ELF-1 (cell line): Measurements from ENCODE around the gene ANTXR1.
"Not testable (repeated sequence)": the region's sequence is repeated elsewhere in the genome, so short reads cannot be mapped to it uniquely, and the experiment has no call there.

Experiments
- DNase-seq: peaks from one replicate; pipeline ENCODE4 v3.0.0-alpha.2; 2016; ENCODE audit warnings: low read depth, low spot score

Gene ANTXR1

DNA sequence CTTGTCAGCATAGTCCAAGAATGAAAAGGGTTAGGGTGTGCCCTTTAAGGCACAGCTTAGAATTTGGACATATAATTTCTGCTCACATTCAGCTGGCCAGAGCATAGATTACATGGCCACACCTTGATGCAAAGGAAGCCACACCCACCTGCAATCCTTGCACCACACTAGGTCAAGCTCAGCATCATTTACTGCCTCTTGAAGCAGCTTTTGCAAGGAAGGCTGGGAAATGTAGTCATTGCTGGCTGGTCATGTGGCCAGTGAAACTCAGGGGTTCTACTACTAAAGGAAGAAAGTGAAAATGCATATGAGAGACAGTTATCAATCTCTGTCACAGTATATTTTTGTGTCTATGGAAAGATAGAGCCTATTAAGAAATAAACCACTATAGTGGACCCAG lies 214.7 kb downstream of the ANTXR1 start:
- DNase-seq: no peak

DNA sequence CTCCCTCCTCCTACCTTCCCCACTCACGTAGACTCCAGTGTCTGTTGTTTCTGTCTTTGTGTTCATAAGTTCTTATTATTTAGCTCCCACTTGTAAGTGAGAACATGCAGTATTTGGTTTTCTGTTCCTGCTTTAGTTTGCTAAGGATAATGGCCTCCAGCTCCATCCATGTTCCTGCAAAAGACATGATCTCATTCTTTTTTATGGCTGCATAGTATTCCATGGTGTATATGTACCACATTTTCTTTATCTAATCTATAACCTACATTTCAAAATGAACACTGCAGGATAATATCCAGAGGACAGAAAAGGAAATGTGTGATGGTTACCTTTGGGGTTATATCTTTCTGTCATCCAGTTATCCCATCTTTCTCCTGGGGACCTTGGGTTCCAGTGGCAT lies 218.0 kb downstream of the ANTXR1 start:
- not testable (repeated sequence) for DNase-seq

DNA sequence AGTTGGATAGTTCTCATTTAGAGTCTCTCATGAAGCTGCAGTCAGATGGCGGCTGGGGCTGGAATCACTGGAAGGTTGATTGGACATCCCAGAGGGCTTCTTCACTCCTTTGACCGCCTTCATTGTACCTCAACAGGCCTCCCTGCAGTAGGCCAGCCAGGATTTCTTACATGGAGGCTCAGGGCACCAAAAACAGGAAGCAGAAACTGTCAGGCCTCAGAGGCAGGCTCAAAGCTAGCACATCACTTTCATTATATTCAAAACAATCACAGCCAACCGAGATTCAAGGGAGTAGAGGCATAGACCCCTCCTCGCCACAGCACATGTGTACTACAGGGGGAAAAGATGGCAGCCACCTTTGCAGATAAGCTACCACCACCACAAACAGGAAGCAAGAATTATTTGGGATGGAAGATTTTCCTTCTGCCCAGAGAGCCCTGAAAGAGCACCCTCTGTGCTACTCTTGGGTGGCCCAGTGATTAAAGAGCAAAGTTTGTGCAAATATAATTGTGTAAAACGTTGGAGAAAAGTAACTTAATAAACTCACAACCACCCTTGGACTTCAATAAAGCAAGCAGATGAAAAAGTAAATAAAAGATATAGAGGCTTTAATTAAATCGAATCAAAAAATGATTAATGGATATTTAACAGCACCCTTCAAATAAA lies 218.8 kb downstream of the ANTXR1 start:
- DNase-seq: no peak

DNA sequence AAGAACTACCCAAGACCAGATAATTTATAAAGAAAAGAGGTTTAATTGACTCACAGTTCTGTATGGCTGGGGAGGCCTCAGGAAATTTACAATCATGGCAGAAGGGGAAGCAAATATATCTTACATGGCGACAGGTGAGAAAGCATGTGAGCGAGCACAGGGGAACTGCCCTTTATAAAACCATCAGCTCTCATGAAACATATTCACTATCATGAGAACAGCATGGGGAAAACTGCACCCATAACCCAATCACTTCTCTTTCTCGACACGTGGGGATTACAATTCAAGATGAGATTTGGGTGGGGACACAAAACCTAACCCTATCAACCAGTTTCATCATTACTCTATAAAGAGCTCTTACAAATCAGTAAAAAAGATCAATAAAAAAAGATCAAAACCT lies 222.9 kb downstream of the ANTXR1 start:
- not testable (repeated sequence) for DNase-seq

DNA sequence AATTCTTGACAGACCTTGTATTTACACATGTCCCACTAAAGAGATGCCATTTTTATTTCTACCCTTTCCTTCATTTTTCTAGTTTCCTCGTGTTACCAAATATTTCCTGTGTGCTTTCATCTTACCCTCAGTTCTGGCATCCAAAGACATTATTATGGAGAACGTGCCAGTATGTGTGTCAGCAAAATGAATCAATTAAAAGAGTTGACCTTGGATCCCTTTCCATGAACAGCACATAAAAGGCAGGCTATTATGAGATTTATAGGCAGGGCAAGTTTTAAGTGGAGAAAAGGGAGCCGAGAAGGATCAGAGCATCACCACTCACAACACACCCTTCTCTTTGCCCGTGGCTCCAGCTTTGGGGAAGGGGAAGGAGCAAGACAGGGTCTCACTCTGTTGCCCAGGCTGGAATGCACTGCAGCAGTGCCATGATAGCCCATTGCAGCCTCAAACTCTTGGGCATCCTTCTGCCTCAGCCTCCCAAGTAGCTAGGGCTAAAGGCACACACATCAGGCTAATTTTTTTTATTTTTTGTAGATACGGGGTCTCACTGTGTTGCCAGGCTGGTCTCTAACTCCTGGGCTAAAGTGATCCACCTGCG lies 224.2 kb downstream of the ANTXR1 start:
- no peak for DNase-seq

DNA sequence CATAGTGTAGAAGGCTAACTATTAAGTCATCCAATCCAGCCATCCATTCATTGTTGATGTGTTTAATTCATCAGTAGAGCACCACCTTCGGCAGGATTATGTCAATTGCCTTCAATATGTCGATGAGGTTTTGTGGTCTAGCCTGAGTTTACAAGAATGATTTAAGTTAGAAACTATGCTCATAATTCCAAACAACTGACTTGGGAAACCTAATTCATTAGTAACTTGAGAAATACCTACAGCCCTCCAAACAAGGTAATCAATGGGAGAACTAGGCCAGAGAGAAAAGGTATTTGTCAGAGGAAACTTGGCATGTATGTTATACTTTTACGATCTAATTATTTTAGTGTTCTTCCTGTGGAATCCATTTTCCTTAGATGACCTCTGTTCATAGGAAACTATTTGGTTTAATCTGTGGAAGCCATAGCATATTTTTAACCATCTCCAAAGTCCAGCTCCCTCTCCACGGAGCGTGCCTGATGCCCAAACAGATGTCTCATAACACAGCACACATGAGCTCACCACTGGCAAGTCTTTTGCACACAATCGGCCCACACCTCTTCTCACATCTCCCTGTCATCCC lies 225.6 kb downstream of the ANTXR1 start:
- no peak for DNase-seq

DNA sequence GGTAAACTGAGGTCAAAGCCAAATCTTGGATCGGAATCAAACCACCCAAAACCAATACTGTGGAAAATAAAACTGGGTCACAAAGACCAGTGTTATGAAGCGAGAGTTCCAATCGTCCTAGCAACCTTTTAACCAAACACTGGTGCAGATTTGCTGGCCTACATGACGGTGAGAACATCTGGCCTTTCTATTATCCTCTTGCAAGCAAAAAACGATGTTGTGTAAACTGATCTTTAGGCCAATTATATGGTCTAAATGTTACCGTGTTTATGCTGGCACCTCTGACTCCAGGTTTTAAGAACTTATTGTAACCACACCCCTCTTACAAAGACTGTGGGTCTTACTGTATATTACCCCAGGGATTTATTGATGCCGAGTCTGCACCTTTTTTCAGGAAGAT lies 228.1 kb downstream of the ANTXR1 start:
- DNase-seq: no peak

DNA sequence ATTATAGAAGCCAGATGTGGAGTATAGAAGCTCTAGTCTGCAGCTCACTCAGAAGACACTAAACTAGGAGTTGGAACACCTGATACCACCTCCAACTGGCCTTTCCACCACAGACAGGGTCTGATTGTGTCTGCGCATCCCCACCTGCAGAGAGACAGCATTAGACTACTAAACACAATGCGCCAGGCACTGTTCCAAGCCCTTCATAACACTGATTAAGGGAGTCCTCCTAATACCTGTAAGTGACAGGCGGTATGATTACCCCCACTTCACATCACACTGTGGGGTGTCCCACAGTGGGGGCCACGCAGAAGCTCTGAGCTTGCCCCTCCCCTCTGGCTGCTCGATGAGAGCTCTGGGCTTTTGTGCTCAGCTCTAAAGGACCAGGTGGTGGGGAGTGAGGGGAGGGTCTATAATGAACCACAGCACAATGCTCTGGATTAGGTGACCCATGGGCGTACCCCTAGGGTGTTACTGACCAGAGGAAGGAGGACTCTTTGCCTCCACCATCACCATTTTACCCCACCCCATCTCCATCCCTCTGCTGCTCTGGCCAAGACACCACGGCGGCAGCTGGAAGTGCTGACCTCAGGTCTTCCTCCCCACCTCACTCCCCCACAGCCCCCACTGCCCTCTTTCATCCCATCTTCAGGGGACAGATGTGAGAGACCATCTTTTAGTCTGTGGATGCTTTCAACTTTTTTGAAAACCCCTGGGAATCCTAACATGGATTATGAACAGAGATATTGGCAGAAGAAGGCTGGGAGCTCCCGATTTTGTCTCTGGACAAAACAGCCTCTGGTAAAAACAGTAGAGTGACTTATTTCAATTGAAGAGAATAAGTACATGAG lies 228.9 kb downstream of the ANTXR1 start:
- no peak for DNase-seq

DNA sequence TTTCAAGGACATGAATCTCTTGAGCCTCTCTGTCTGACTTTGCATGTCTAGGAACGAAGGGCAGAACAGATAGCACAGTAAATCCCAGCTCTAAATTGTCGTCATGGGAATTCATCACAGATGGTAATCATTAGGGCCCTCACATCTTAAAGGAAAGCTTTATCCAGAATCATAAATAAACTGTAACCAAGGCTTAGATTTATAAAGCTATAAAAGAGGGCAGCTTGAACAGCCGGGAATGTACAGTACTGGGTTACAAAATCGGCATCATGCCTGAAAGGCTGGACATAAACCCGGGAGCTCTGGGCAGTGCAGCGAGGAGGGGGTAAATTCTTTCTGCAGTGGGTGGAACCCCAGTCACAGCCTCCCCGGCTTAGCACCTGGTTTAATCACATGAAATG lies 229.7 kb downstream of the ANTXR1 start:
- DNase-seq: no peak

DNA sequence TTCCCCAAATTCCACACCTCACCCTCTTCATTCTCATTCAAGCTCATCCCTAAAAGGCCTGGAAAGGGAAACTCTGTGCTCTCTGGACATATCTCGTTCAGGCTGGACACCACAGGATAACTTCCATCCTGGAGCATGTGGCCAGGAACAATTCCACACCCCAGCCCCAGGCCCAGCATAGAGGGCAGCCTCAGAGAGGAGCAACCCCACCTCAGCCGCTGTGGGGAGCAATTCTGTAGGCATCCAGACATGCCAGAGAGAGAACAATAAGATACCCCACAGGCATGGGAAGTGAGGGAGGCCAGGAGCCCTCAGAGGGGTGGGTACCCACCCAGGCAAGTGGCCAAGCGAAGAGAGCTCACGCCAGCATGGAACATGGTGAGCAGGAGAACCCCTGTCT lies 230.7 kb downstream of the ANTXR1 start:
- DNase-seq: no peak

DNA sequence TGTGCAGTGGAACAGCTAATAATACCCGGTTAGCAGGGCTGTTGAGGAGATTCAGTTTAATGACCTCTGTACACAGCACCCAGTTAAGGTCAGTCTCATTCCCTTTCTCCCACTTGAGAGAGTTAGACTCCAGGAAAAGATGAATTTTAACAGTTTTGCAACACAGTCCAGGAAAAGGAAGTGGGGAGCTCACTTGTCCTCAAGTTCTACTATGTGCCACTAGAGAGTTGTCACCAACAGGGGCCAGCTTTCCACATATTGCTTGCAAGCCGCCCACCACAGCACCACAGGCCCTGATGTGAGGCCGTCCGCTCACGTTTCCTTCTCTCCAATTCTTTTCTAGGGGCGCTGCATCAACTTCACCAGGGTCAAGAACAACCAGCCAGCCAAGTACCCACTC lies 231.9 kb downstream of the ANTXR1 start:
- no peak for DNase-seq

DNA sequence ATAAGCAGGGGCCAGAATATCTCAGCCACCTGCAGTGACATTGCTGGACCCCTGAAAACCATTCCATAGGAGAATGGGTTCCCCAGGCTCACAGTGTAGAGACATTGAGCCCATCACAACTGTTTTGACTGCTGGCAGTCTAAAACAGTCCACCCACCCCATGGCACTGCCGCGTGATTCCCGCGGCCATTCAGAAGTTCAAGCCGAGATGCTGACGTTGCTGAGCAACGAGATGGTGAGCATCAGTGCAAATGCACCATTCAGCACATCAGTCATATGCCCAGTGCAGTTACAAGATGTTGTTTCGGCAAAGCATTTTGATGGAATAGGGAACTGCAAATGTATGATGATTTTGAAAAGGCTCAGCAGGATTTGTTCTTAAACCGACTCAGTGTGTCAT lies 234.6 kb downstream of the ANTXR1 start:
- no peak for DNase-seq

DNA sequence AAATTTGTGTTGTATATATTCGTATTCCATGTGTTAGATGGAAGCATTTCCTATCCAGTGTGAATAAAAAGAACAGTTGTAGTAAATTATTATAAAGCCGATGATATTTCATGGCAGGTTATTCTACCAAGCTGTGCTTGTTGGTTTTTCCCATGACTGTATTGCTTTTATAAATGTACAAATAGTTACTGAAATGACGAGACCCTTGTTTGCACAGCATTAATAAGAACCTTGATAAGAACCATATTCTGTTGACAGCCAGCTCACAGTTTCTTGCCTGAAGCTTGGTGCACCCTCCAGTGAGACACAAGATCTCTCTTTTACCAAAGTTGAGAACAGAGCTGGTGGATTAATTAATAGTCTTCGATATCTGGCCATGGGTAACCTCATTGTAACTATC lies 235.3 kb downstream of the ANTXR1 start:
- DNase-seq: no peak

DNA sequence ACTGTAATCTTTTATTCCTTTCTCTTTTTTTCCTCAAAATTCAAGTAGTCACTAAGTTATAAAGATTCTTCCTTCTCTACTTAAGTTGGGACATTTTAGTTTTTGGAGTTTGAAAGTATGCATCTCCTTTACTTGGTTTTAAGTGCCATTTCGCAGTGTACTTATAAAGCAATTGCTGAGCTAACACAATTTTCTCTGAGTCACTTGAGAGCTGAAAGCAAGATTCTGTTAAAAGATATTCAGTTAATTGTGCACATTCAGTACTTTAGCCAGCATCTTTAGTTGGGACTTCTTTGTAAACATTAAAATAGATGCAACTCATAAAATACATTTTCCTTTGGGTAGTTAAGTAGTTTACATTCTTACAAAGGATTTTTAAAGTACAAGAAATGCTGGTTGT lies 238.0 kb downstream of the ANTXR1 start:
- no peak for DNase-seq

DNA sequence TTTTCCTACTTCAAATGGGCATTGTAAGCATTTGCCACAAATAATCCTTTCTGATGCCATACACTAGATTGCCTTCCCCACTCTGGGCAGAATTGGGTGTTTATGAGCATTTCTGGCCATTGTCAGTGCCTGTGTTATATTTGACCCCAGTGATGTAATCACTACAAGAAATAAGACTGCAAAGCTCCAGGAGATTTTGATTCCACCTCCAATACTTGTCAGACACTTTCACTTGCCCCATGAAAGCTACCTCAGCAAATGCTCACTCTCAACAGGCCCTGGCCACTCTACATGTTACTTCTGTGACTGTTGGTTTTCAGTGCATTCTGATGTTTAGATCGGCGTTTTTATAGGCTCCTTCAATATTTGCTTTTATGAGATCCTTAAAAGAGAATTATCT lies 239.0 kb downstream of the ANTXR1 start:
- no peak for DNase-seq

DNA sequence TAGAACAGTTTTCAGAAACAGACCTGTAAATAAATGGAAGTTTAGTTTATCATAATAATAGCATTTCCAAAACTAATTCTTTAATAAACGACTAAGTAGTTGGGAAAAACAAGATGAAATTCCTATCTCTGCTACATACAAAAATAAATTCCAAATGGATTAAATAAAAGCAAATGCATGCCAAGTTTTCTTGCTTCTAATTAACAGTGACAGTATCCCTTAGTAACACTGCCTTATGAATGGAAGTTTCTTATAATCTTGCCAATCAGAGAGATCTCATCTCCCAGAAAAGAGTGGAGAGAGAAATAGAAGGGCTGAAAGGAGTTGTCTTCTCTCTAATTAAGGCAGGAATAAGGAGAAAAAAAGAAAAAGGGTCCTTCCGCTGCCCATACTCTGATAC lies 240.1 kb downstream of the ANTXR1 start:
- DNase-seq: no peak

DNA sequence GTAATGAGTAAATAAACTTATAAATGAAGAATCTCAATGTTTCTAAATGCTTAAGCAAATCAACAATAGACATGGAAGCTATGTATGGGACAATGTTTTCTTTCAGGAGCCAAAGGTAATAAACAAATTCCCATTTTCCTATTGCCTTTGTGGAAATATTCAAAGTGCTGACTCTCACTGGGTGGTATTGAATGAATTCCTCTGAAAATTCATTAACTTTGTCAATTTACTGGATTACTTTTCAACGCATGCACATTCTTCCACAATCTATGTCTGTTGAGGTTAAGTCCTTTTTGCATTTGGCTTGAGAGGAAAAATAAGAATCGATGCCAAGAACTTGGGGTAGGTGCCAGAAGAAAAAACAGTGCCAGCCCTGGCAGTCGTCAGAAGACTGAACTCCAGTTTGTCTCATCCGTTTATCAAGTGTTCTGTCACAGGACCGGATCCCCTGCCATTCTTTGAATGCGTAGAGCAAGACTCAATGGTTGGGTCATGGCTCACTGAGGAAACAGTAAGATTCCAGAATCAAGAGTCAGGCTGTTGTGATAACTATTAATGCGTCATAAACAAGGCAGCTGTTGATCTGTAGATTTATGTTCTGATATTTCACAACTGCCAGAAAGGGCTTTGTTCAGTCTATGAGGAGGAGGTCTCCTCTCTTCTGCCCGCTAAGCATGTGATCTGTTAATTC lies 240.8 kb downstream of the ANTXR1 start:
- DNase-seq: no peak

DNA sequence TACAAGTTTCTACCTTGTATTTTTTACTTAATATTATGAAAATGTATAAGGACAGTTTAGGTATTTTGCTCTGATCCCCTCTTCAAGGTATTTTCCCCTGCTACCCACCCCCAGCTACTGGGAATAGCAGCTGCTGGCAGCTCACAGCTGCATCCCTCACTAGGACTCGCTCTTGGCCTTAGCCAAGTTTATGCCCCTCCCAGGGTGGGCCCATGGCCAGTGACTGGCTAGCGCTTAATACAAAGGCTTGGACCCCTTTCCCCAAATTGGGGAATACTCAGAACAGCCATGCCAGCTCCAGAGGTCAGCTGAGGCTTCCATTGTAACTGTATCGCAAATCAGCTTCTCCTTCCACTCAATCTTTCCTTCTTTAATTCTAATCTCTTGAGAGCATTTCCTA lies 242.8 kb downstream of the ANTXR1 start:
- DNase-seq: no peak

DNA sequence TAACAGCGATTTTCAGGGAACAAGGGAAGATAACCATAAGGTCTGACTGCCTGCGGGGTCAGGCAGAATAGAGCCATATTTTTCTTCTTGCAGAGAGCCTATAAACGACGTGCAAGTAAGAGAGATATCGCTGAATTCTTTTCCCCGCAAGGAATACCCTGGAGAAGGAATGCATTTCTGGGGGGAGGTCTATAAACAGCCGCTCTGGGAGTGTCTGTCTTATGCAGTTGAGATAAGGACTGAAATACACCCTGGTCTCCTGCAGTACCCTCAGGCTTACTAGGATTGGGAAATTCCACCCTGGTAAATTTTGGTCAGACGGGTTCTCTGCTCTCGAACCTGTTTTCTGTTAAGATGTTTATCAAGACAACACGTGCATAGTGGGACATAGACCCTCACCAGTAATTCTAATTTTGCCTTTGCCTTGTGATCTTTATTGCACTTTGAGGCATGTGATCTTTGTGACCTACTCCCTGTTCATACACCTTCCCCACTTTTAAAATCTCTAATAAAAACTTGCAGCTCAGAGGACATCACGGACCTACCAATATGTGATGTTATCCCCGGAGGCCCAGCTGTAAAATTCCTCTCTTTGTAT lies 247.1 kb downstream of the ANTXR1 start:
- DNase-seq: not testable (repeated sequence)

DNA sequence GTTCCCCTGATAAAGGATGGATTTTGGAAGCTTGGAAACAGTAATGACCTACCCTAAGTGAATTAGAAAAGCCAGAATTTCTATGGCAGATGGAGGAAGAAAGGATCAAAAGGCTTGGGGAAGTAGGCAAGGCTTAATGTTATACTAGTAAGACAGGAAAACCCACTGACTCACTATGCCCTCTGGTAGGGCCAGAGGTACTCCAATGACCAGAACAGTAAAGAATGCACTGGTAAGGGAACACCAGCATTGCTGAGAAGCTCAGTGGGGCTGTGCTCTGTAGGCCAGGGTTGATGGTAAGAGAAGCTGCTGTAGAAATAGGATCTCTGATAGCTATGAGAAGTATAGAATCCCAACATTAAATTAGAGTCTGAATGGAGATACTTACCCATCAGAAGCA lies 247.7 kb downstream of the ANTXR1 start:
- no peak for DNase-seq

DNA sequence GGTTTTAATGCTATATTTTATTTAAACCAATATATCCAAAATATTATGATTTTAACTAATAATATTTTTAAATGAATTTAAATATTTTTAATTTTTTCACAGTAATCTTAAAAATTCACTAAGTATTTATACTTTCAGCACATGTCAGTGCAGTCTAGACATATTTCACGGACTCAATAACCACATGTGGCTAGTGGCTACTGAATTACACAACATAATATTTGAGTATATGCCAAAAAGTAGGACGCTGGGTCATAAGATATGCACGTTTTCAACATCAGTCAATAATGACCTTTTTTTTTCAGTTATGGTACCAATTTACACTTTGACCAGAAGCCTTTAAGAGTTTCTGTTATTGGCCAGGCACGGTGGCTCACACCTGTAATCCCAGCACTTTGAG lies 256.4 kb downstream of the ANTXR1 start:
- no peak for DNase-seq

DNA sequence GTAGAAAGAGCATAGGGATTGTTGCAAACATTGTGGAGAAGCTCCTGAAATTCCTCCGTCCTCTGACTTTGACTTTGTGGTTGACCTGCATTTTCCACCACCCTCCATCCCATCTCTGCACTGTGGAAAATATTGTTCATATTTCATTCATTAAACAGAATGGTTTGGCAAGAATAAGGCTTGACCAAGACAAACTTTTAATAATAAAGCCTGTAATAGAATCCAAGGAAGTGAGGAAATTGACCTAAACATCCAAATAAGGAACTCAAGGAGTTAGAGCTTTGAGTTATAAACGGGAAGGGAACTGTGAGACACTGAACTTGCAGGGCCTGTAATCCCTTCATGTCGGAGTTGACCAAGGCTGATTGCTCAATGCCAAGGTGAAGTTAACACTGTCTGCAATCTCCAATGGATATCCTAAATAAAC lies 258.9 kb downstream of the ANTXR1 start:
- DNase-seq: no peak
